Measurements from ENCODE around the gene DPM3. TPM values are rescaled to one million over a fixed set of nuclear protein-coding genes. Genes with fewer than 3 reads are reported as not detected.

Gene DPM3
- total RNA-seq, 1 experiment from 2014 or later, result 73.5 TPM

DNA sequence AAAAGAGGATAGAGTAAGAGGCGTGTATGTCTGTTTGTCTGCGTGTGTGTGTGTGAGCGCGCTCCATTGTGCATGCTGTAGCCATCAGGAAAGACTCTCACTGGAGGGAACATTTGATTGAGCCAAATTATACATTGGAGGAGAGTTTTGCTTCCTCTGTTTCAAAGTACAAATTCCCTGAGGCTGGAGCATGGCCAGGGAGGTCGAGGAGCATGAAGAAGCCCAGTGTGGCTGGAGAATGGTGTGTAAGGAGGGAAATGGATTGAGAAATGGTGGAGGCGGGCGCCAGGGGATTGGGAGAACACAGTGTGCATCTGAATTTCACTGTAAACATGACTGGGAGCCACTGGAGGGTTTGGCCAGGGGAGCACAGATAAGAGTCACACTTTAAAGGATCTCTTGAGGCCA lies 34.7 kb downstream of the DPM3 start (continued):
- TF ChIP-seq ESRRA (CRISPR knock-in tag; IDR thresholded peaks at IDR 0.05; ENCODE audit: borderline replicate concordance) (no peak), JUN (CRISPR knock-in tag; IDR thresholded peaks at IDR 0.05) (no peak), ZNF416 (CRISPR knock-in tag; IDR thresholded peaks at IDR 0.05) (no peak), NFATC4 (CRISPR knock-in tag; IDR thresholded peaks at IDR 0.05) (no peak), FOXP1 (CRISPR knock-in tag; IDR thresholded peaks at IDR 0.05; ENCODE audit: borderline replicate concordance) (no peak)
- TF ChIP-seq, protein P1, sequence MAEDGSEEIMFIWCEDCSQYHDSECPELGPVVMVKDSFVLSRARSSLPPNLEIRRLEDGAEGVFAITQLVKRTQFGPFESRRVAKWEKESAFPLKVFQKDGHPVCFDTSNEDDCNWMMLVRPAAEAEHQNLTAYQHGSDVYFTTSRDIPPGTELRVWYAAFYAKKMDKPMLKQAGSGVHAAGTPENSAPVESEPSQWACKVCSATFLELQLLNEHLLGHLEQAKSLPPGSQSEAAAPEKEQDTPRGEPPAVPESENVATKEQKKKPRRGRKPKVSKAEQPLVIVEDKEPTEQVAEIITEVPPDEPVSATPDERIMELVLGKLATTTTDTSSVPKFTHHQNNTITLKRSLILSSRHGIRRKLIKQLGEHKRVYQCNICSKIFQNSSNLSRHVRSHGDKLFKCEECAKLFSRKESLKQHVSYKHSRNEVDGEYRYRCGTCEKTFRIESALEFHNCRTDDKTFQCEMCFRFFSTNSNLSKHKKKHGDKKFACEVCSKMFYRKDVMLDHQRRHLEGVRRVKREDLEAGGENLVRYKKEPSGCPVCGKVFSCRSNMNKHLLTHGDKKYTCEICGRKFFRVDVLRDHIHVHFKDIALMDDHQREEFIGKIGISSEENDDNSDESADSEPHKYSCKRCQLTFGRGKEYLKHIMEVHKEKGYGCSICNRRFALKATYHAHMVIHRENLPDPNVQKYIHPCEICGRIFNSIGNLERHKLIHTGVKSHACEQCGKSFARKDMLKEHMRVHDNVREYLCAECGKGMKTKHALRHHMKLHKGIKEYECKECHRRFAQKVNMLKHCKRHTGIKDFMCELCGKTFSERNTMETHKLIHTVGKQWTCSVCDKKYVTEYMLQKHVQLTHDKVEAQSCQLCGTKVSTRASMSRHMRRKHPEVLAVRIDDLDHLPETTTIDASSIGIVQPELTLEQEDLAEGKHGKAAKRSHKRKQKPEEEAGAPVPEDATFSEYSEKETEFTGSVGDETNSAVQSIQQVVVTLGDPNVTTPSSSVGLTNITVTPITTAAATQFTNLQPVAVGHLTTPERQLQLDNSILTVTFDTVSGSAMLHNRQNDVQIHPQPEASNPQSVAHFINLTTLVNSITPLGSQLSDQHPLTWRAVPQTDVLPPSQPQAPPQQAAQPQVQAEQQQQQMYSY (CRISPR knock-in tag; IDR thresholded peaks at IDR 0.05), result no peak
- TF ChIP-seq, protein P2, sequence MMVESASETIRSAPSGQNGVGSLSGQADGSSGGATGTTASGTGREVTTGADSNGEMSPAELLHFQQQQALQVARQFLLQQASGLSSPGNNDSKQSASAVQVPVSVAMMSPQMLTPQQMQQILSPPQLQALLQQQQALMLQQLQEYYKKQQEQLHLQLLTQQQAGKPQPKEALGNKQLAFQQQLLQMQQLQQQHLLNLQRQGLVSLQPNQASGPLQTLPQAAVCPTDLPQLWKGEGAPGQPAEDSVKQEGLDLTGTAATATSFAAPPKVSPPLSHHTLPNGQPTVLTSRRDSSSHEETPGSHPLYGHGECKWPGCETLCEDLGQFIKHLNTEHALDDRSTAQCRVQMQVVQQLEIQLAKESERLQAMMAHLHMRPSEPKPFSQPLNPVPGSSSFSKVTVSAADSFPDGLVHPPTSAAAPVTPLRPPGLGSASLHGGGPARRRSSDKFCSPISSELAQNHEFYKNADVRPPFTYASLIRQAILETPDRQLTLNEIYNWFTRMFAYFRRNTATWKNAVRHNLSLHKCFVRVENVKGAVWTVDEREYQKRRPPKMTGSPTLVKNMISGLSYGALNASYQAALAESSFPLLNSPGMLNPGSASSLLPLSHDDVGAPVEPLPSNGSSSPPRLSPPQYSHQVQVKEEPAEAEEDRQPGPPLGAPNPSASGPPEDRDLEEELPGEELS (CRISPR knock-in tag; IDR thresholded peaks at IDR 0.05), result no peak
- TF ChIP-seq, protein P3, sequence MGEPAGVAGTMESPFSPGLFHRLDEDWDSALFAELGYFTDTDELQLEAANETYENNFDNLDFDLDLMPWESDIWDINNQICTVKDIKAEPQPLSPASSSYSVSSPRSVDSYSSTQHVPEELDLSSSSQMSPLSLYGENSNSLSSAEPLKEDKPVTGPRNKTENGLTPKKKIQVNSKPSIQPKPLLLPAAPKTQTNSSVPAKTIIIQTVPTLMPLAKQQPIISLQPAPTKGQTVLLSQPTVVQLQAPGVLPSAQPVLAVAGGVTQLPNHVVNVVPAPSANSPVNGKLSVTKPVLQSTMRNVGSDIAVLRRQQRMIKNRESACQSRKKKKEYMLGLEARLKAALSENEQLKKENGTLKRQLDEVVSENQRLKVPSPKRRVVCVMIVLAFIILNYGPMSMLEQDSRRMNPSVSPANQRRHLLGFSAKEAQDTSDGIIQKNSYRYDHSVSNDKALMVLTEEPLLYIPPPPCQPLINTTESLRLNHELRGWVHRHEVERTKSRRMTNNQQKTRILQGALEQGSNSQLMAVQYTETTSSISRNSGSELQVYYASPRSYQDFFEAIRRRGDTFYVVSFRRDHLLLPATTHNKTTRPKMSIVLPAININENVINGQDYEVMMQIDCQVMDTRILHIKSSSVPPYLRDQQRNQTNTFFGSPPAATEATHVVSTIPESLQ (CRISPR knock-in tag; IDR thresholded peaks at IDR 0.05), result no peak

DNA sequence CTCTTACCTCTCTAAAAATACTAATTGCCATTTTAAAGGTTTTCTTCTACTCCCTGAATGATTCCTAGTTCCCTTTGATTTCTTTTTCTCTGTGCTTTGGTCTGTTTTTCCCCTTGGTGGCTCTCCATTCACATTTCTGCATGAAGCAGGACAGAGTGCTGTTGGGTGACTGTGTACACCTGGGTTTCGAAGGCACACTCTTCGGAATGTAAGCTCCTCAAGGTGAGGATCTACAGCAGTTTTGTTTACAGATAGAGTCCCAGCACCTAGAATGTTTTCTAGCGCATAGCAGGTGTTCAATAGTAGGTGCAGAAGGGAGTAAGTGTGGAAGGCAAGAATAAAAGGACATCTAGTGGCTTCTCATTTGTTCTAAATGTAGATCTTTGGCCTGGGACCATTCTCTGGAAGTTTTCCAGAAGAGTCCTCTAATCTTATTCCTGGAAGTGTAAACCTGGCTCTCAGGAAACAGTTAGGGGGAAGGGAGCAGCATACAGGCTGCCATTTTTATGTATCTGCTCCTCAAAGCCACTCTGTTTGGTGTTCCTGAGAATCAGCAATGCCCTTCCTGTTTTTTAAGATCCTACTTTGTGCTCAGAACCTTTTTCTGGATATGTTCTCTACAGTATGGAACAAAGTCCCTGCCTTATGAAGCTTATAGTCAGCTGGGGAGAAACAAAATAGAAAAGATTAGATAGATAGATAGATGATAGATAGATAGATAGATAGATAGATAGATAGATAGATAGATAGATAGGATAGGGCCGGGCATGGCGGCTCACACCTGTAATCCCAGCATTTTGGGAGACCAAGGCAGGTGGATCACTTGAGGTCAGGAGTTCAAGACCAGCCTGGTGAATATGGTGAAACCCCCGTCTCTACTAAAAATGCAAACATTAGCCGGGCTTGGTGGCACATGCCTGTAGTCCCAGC lies 35.5 kb downstream of the DPM3 start:
- H3K36me3 Mint-ChIP-seq, result no peaks in the 10 kb centered on the region
- no peak overlapping the region for H3K4me3 Mint-ChIP-seq
- TF ChIP-seq NFYB (CRISPR knock-in tag; conservative IDR thresholded peaks at IDR 0.05; ENCODE audit: low read depth), result no peak
- TF ChIP-seq NFATC4 (CRISPR knock-in tag; IDR thresholded peaks at IDR 0.05), result no peak
- TF ChIP-seq JAZF1 (CRISPR knock-in tag; IDR thresholded peaks at IDR 0.05), result no peak
- no peak for TF ChIP-seq TEAD1 (CRISPR knock-in tag; IDR thresholded peaks at IDR 0.05)
- no peak for TF ChIP-seq SMAD3 (CRISPR knock-in tag; IDR thresholded peaks at IDR 0.05; ENCODE audit: borderline replicate concordance)
- TF ChIP-seq SOX15 (CRISPR knock-in tag; IDR thresholded peaks at IDR 0.05), result no peak
- no peak for TF ChIP-seq HMGA2 (CRISPR knock-in tag; IDR thresholded peaks at IDR 0.05)
- TF ChIP-seq, protein P4, sequence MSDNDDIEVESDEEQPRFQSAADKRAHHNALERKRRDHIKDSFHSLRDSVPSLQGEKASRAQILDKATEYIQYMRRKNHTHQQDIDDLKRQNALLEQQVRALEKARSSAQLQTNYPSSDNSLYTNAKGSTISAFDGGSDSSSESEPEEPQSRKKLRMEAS (CRISPR knock-in tag; IDR thresholded peaks at IDR 0.05), result no peak
- no peak for TF ChIP-seq OVOL2 (CRISPR knock-in tag; IDR thresholded peaks at IDR 0.05; ENCODE audit: borderline replicate concordance)
- TF ChIP-seq, protein P5, sequence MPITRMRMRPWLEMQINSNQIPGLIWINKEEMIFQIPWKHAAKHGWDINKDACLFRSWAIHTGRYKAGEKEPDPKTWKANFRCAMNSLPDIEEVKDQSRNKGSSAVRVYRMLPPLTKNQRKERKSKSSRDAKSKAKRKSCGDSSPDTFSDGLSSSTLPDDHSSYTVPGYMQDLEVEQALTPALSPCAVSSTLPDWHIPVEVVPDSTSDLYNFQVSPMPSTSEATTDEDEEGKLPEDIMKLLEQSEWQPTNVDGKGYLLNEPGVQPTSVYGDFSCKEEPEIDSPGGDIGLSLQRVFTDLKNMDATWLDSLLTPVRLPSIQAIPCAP (CRISPR knock-in tag; IDR thresholded peaks at IDR 0.05), result no peak
- no peak for TF ChIP-seq SMAD4 (CRISPR knock-in tag; IDR thresholded peaks at IDR 0.05)
- no peak for TF ChIP-seq ZNF232 (CRISPR knock-in tag; IDR thresholded peaks at IDR 0.05)
- TF ChIP-seq PRRX2 (CRISPR knock-in tag; IDR thresholded peaks at IDR 0.05), result no peak
- no peak for TF ChIP-seq TCF7 (CRISPR knock-in tag; IDR thresholded peaks at IDR 0.05; ENCODE audit: low read depth)
- no peak for TF ChIP-seq ZNF423 (CRISPR knock-in tag; IDR thresholded peaks at IDR 0.05)
- H3K27ac Mint-ChIP-seq, result no peak overlapping the region
- CTCF ChIA-PET, result interaction anchor here (0.8 to 3.2 kb wide), 4 partner anchors 10 to 63 kb away, joined by 3 to 17 read pairs (median 6); no protein-coding TSS in a partner anchor
- DNase-seq (ENCODE audit: low spot score) (no peak), ATAC-seq (no peak)
- POLR2A ChIA-PET, result no interaction called here
- H3K4me1 Mint-ChIP-seq, result no peaks in the 10 kb centered on the region
- peaks cover 14% of the 10 kb centered on the region for H3K27me3 Mint-ChIP-seq (ENCODE audit: low read depth)
- no peaks in the 10 kb centered on the region for H3K9me3 Mint-ChIP-seq

Data from WTC11 (cell line).